ENCODE measurements around the gene TRIM27. TPM values are rescaled to one million over a fixed set of nuclear protein-coding genes. Genes with fewer than 3 reads are reported as not detected.
"Not testable (repeated sequence)": the region's sequence is repeated elsewhere in the genome, so short reads cannot be mapped to it uniquely, and the experiment has no call there.

TRIM27 gene
- total and polyA plus RNA-seq, 4 donors, result 34.8 to 81.9 (median 46.1) TPM

DNA sequence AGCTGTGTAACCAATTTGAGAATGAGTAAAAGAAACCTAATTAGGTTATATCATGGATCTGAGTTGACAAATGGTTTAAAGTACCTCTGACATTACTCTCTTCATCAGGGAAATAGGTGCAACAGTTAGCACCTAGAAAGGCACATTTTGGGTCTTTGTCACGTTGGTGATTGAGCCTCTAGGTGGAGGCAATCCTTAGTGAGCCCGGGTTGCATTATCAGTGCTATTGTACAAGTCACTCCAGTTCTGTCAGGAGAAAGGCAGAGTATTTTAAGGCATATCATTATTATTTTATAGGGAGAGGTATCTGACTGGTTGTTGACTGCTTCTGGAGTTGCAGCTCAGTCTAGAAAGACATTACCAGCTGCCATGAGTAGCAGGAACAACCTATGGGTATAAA lies 54.9 kb downstream of the TRIM27 start:
- Histone ChIP-seq H3K9me3 (ENCODE audit: control insufficient read depth in 4 of 4, insufficient read depth in 3 of 4, low read length in 3 of 4) (peaks cover 0 to 5% (median 1%) of the 10 kb centered on the region in 4 donors), H3K36me3 (ENCODE audit: control insufficient read depth in 4 of 4, insufficient read depth in 4 of 4, low read length in 4 of 4) (no peaks in the 10 kb centered on the region), H3K4me1 (ENCODE audit: control insufficient read depth in 5 of 5, insufficient read depth in 5 of 5, low read length in 5 of 5) (peaks cover 3 to 12% (median 5%) of the 10 kb centered on the region in 5 donors), H3K4me3 (no peak overlapping the region), H3K27me3 (ENCODE audit: control insufficient read depth in 3 of 3, insufficient read depth in 3 of 3, low read length in 2 of 3) (no peaks in the 10 kb centered on the region), H3K27ac (ENCODE audit: low read depth in 1 of 2, low read length in 1 of 2) (no peak overlapping the region), H3K9ac (ENCODE audit: insufficient read depth in 1 of 2, low read length in 2 of 2) (no peak overlapping the region)
- DNase-seq (no peak), ATAC-seq (ENCODE audit: insufficient read depth, low FRiP score) (no peak)
- WGBS, 2 donors, result 85% methylated on average over 2 of the region's 2 CpGs
- TF ChIP-seq, protein P1, sequence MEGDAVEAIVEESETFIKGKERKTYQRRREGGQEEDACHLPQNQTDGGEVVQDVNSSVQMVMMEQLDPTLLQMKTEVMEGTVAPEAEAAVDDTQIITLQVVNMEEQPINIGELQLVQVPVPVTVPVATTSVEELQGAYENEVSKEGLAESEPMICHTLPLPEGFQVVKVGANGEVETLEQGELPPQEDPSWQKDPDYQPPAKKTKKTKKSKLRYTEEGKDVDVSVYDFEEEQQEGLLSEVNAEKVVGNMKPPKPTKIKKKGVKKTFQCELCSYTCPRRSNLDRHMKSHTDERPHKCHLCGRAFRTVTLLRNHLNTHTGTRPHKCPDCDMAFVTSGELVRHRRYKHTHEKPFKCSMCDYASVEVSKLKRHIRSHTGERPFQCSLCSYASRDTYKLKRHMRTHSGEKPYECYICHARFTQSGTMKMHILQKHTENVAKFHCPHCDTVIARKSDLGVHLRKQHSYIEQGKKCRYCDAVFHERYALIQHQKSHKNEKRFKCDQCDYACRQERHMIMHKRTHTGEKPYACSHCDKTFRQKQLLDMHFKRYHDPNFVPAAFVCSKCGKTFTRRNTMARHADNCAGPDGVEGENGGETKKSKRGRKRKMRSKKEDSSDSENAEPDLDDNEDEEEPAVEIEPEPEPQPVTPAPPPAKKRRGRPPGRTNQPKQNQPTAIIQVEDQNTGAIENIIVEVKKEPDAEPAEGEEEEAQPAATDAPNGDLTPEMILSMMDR (IDR thresholded peaks at IDR 0.05; ENCODE audit: control extremely low read depth, extremely low read depth), result no peak

DNA sequence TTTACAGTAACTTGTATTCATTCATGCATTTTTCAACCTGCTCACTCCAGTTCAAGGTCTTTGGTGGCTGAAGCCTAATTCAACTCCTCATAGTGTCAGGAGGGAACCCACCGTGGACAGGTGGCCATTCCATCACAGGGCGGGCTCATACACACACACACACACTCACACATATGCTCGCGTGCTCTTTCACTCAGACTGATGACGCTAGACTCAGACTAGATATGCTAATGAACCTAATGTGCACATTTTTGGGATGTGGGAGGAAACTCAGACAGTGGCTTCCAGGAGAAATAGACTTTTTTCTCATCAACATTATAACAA lies 56.7 kb downstream of the TRIM27 start:
- Histone ChIP-seq H3K9ac (ENCODE audit: insufficient read depth in 1 of 2, low read length in 2 of 2) (peak overlapping the region; percentile 1 to 21), H3K27ac (ENCODE audit: low read depth in 1 of 2, low read length in 1 of 2) (peak overlapping the region in 1 of 2 donors; percentile 35), H3K4me3 (peak overlapping the region; percentile 75), H3K27me3 (ENCODE audit: control insufficient read depth in 3 of 3, insufficient read depth in 3 of 3, low read length in 2 of 3) (no peaks in the 10 kb centered on the region), H3K4me1 (ENCODE audit: control insufficient read depth in 5 of 5, insufficient read depth in 5 of 5, low read length in 5 of 5) (peaks cover 3 to 12% (median 5%) of the 10 kb centered on the region in 5 donors), H3K36me3 (ENCODE audit: control insufficient read depth in 4 of 4, insufficient read depth in 4 of 4, low read length in 4 of 4) (no peaks in the 10 kb centered on the region), H3K9me3 (ENCODE audit: control insufficient read depth in 4 of 4, insufficient read depth in 3 of 4, low read length in 3 of 4) (peaks cover 0 to 5% (median 1%) of the 10 kb centered on the region in 4 donors)
- 25 to 30% methylated on average over 5 of the region's 5 CpGs for WGBS, 2 donors
- no peak for ATAC-seq (ENCODE audit: insufficient read depth, low FRiP score)
- TF ChIP-seq, protein P1 (IDR thresholded peaks at IDR 0.05; ENCODE audit: control extremely low read depth, extremely low read depth), result no peak
- DNase-seq, result no peak

DNA sequence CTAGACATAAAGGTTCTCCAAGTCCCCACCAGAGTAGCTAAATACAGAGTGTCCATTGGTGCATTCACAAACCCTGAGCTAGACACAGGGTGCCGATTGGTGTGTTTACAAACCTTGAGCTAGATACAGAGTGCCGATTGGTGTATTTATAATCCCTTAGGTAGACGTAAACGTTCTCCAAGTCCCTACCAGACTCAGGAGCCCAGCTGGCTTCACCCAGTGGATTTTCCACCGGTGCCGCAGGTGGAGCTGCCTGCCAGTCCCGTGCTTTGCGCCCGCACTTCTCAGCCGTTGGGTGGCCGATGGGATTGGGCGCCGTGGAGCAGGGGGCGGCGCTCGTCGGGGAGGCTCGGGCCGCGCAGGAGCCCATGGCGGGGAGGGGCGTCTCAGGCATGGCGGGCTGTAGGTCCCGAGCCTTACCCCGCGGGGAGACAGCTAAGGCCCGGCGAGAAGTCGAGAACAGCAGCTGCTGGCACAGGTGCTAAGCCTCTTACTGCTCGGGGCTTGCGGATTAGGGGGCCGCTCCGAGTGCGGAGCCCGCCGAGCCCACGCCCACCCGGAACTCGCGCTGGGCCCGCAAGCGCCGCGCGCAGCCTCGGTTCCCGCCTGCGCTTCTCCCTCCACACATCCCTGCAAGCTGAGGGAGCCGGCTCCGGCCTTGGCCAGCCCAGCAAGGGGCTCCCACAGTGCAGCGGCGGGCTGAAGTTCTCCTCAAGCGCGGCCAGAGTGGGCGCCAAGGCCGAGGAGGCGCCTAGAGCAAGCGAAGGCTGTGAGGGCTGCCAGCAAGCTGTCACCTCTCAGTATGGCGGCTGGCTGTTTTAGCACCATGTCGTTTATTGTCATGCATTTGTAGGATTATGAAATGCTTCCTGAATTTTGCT lies 57.3 kb downstream of the TRIM27 start:
- H3K27me3 ChIP-seq (ENCODE audit: control insufficient read depth in 3 of 3, insufficient read depth in 3 of 3, low read length in 2 of 3); H3K9me3 ChIP-seq (ENCODE audit: control insufficient read depth in 4 of 4, insufficient read depth in 3 of 4, low read length in 3 of 4); H3K36me3 ChIP-seq (ENCODE audit: control insufficient read depth in 4 of 4, insufficient read depth in 4 of 4, low read length in 4 of 4): not testable (repeated sequence)
- Histone ChIP-seq H3K4me1 (ENCODE audit: control insufficient read depth in 5 of 5, insufficient read depth in 5 of 5, low read length in 5 of 5) (peaks cover 3 to 12% (median 5%) of the 10 kb centered on the region in 5 donors), H3K9ac (ENCODE audit: insufficient read depth in 1 of 2, low read length in 2 of 2) (peak overlapping the region; percentile 1 to 21), H3K27ac (ENCODE audit: low read depth in 1 of 2, low read length in 1 of 2) (peak overlapping the region; percentile 22 to 95), H3K4me3 (peak overlapping the region; percentile 75)
- WGBS, 2 donors, result 1% methylated on average over 58 to 60 of the region's 60 CpGs
- peak; percentile 76 to 81 (median 78) for DNase-seq
- peak; percentile 71 for ATAC-seq (ENCODE audit: insufficient read depth, low FRiP score)

DNA sequence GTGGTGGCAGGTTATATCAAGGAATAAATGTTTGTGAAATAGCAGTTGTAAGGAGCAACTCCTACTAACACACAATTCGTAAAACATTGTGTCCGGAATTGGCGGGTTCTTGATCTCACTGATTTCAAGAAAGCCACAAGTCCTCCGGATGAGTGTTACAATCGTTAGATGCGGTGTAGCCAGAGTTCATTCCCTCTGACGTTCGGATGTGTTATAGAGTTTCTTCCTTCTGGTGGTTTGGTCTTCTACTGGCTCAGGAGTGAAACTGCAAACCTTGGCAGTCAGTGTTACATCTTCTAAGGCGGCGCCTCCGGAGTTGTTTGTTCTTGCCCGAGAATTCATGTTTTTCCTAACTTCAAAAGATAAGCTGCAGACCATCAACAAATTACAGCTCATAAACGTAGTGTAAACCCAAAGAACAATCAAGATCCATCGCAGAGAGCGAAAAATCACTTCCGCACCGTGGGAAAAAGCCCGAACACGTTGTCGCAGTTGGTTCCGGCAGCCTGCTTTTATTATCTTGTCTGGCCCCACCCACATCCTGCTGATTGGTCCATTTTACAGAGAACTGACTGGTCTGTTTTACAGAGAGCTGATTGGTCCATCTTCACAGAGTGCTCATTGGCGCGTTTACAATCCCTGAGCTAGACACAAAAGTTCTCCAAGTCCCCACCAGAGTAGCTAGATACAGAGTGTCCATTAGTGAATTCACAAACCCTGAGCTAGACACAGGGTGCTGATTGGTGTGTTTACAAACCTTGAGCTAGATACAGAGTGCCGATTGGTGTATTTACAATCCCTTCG lies 58.2 kb downstream of the TRIM27 start:
- Histone ChIP-seq H3K9ac (ENCODE audit: insufficient read depth in 1 of 2, low read length in 2 of 2) (no peak overlapping the region), H3K27ac (ENCODE audit: low read depth in 1 of 2, low read length in 1 of 2) (no peak overlapping the region), H3K36me3 (ENCODE audit: control insufficient read depth in 4 of 4, insufficient read depth in 4 of 4, low read length in 4 of 4) (no peaks in the 10 kb centered on the region), H3K27me3 (ENCODE audit: control insufficient read depth in 3 of 3, insufficient read depth in 3 of 3, low read length in 2 of 3) (no peaks in the 10 kb centered on the region), H3K9me3 (ENCODE audit: control insufficient read depth in 4 of 4, insufficient read depth in 3 of 4, low read length in 3 of 4) (peaks cover 0 to 5% (median 2%) of the 10 kb centered on the region in 4 donors), H3K4me1 (ENCODE audit: control insufficient read depth in 5 of 5, insufficient read depth in 5 of 5, low read length in 5 of 5) (peaks cover 3 to 12% (median 5%) of the 10 kb centered on the region in 5 donors), H3K4me3 (no peak overlapping the region)
- ATAC-seq (ENCODE audit: insufficient read depth, low FRiP score) (no peak), DNase-seq (peak; percentile 24 to 57 (median 52))
- TF ChIP-seq, protein P1 (IDR thresholded peaks at IDR 0.05; ENCODE audit: control extremely low read depth, extremely low read depth), result no peak
- WGBS, 2 donors, result 79 to 88% methylated on average over 25 of the region's 25 CpGs
